ENCODE results near the gene EFCAB7.
A peak's percentile ranks its signal among the peaks of the same experiment; 100 is the strongest.

The EFCAB7 gene

GRCh38 chr1:63611231-63611630 lies 87.9 kb downstream of the EFCAB7 start:
- DNase-seq: no peak

GRCh38 chr1:63612564-63612963 lies 89.2 kb downstream of the EFCAB7 start:
- DNase-seq: no peak

GRCh38 chr1:63612971-63613370 lies 89.6 kb downstream of the EFCAB7 start:
- no peak for DNase-seq

- peak; percentile 36 for DNase-seq
Observed at GRCh38 chr1:63615768-63616420, 92.6 kb downstream of the EFCAB7 start.

- DNase-seq: no peak
Observed at GRCh38 chr1:63617450-63617849, 94.1 kb downstream of the EFCAB7 start.

- DNase-seq: no peak
Observed at GRCh38 chr1:63618011-63618410, 94.7 kb downstream of the EFCAB7 start.

- no peak for DNase-seq
Observed at GRCh38 chr1:63619558-63619957, 96.2 kb downstream of the EFCAB7 start.

- DNase-seq: no peak
Observed at GRCh38 chr1:63620671-63621070, 97.3 kb downstream of the EFCAB7 start.

GRCh38 chr1:63621075-63621474 lies 97.8 kb downstream of the EFCAB7 start:
- DNase-seq: no peak

- DNase-seq: no peak
Observed at GRCh38 chr1:63621698-63622097, 98.4 kb downstream of the EFCAB7 start.

Data from NCI-H774 (cell line).